GM10847 (cell line): Measurements from ENCODE around the gene CDC42BPB.

ENCODE experiments used
- POLR2A ChIP-seq: IDR thresholded peaks from 2 replicates; pipeline ENCODE4 v1.6.1; 2011; ENCODE audit not compliant: insufficient read length; ENCODE audit errors: extremely low read depth

Gene CDC42BPB

GRCh38 chr14:103001651-103002396 lies 55.5 kb downstream of the CDC42BPB start:
- TF ChIP-seq POLR2A, result no peak

- TF ChIP-seq POLR2A, result no peak
Observed at GRCh38 chr14:103001226-103001625, 56.1 kb downstream of the CDC42BPB start.

DNA sequence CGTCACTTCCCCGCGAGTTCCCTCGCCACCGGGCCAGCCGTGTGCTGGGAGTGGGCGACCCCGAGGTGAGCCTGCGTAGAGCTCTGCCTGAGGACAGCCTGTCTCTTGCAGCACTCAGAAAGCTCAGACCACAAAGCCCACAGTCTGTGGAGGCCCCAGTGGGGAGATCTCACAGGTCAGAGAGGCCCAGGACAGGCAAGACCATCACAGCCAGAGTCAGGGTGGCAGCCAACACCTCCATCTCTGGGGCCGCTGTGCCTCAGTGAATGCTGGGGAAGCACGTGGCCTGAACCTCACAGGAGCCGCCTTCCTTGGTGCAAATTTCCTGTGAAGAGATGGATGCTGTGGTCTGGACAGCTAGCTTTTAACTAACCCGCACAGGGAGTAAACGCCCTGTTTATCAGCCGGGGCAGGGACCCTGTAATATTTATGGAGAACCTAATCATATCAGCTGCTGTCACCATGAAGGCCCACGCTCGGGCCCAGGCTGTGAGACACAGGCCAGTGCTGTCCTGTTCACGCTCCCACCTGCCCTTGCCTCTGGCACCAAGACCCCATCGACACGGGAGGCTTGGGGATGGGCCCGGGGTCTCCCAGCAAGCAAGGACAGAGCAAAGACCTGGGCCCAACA lies 56.9 kb downstream of the CDC42BPB start:
- no peak for TF ChIP-seq POLR2A

GRCh38 chr14:102999227-102999895 lies 58.0 kb downstream of the CDC42BPB start:
- TF ChIP-seq POLR2A, result no peak

DNA sequence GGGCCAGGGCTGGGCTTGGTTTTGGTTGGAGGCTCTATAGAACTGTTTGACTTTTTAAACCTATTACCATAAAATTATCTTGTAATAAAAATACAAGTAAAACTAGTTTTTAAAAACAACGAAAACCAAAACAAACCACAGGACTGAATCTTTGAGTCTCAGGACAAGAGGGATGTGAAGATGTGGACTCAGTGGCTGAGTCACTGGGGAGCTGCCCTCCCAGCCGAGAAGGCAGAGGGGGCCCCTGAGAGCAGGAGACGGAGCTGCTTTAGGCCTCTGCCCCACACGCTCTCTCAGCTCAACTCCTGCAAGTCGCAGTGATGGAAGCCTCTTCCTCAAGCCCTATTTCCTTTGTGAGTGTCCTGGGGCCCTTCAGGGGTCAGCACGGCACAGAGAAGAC lies 59.0 kb downstream of the CDC42BPB start:
- no peak for TF ChIP-seq POLR2A

- no peak for TF ChIP-seq POLR2A
Observed at GRCh38 chr14:102996941-102997340, 60.4 kb downstream of the CDC42BPB start.

DNA sequence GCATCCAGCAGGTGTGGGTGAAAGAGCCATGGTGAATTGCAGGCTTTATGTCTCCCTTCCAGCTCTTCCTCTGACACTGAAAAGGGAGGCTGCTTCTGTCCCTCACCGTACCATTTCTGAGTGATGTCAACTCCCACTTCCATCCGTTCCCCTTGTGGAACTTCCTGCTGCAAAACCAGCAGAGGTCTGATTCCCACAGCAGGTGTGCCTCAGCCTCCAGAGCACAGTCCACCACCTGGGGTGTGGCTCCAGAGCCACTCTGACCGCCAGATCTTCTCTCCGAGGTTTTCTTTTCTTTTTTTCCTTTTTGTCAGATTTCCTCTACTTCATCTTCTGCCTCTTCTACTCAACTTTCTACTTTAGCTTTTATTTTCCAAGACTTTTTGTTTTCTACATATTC lies 62.7 kb downstream of the CDC42BPB start:
- TF ChIP-seq POLR2A, result no peak

DNA sequence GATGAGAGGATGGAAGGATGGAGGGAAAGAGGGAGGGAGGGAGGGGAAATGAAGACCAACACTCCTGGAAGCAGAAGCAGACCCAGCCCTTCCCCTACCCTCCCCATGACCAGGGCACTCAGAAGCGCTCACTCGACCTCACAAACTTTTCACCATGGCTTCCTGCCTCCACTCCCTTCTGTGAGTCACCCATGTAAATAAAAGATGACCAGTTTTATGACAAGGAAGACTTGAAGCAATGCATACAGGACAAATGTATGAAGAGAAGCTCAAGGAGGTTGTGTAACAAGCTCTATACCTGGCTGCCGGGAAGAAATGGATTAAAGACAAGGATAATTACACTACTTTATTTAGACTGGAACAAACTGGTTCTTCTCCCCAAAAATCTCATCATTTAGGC lies 63.8 kb downstream of the CDC42BPB start:
- TF ChIP-seq POLR2A, result no peak

DNA sequence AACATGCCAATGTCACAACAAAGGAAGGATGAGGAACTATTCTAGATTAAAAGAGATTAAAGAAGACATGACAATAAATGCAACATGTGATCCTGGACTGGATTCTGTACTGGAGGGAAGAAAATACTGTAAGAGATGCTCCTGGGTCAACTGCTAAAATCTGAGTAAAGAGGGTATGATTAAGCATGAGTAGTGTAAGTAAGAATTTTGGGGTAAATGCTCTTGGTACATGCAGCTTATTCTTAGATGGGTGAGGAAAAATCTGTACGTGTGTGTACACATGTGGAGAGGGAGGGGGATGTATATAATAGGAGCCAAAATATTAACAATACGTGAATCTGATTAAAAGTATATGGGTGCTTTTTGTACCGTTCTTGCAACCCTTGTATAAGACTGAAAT lies 66.0 kb downstream of the CDC42BPB start:
- no peak for TF ChIP-seq POLR2A

DNA sequence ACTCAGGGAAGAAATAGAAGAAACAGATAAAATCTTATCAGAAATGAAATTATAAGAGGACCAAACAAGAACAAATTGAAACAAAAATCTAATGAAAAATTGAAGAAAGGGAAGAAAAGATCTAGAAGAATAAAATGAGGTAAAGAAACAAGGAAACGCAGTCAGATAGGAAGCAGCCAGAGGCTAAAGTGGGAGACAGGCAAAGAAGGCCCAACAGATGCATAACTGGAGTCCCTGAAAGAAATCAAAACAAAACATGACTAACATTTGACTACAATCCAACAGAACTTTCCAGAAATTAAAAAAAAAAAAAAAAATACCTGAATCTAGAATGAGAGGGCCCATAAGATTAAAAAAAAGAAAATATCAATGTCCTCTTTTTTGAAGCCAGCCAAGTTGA lies 69.3 kb downstream of the CDC42BPB start:
- TF ChIP-seq POLR2A, result no peak

GRCh38 chr14:102986810-102987579 lies 70.4 kb downstream of the CDC42BPB start:
- TF ChIP-seq POLR2A, result no peak

GRCh38 chr14:102985665-102986064 lies 71.7 kb downstream of the CDC42BPB start:
- TF ChIP-seq POLR2A, result no peak

DNA sequence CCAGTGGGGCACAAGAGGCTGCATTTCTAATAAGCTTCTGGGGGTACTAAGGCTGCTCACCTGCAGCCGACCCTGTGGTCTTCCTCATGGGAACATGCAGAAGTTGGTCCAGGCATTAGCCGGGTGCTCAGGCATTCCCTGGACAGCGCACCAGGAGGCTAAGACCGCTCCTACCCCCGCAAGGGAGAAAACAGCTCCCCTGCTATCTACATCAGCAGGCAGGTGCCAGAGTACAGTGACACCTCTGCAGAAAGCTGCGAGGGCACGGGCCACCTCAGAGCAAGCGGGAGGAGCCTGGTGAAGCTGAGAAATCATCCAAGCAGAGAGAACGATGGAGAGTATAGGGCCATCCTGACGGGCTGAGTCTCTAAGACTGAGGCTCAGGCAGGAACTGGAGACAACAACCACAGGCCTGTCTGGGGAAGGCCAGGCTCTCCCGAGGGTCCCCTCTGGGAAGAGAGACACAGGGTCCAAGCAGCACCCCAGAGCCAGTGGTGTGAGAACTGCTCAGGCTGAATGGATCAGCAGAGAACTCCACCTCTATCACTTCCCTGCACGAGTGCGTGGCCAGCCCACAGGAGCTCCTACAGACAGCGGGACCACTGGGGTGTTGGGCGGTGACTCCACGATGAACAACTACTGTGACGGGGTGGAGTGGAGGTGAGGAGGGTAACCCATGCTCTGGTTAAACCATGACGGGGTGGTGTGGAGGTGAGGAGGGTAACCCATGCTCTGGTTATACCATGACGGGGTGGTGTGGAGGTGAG lies 72.8 kb downstream of the CDC42BPB start:
- no peak for TF ChIP-seq POLR2A

- no peak for TF ChIP-seq POLR2A
Observed at GRCh38 chr14:102983496-102983895, 73.9 kb downstream of the CDC42BPB start.

DNA sequence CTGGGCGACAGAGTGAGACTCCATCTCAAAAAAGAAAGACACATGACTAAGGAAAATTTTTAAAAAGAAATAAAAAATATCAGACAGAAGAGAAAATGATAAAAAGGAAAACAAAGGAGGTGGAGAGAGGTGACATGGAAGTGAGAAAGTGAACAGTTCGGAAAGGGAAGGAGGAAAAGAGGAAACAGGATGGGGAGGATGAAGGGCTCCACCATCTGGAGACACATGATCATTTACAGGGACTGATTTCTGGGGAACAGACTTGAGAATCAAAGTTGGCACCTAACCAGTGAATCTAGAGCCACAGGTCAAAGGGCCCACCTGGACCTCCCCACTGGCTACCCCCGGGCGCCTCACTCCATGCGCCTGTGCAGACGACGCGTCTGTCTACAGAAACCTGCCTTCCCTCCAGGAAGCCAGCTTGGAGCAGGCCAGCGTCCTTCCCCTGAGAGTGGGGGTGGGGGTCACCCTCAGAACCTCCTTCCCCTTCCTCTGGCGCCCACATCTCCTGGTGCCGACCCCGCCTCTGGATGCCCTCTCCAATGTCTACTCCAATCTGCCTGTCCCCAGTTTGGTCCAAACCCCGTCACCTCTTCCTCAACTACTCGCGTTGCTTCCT lies 74.4 kb downstream of the CDC42BPB start:
- TF ChIP-seq POLR2A, result no peak

- TF ChIP-seq POLR2A, result no peak
Observed at GRCh38 chr14:102980409-102980810, 76.9 kb downstream of the CDC42BPB start.
